Stimulated activated naive CD8-positive, alpha-beta T cell treated with anti-CD3 and anti-CD28 coated beads, Interleukin-15, amount 100 ng/mL, for 72 hours (primary cell): ENCODE results near the gene NALCN.

Source experiments
- ATAC-seq: fragments of 150-1000 bp; cut with Tn5 transposase; 2 replicates; pipeline ENCODE4 v1.10.0; 2021; ENCODE audit warnings: mild to moderate bottlenecking, moderate library complexity
- DNase-seq, 2 donors: peaks; one replicate each; pipeline ENCODE4 v3.0.0; 2021 to 2022
- H3K27ac Mint-ChIP-seq, 2 donors: one replicate each; pipeline ENCODE4 v1.8.0; 2022; ENCODE audit warnings: mild to moderate bottlenecking in 2 of 2, mixed read lengths in 2 of 2, moderate library complexity in 2 of 2
- H3K27me3 Mint-ChIP-seq: one replicate; pipeline ENCODE4 v1.8.0; 2022; ENCODE audit warnings: mixed read lengths
- H3K4me1 Mint-ChIP-seq: one replicate; pipeline ENCODE4 v1.8.0; 2022; ENCODE audit warnings: mild to moderate bottlenecking, mixed read lengths
- H3K4me3 Mint-ChIP-seq, 2 donors: one replicate each; pipeline ENCODE4 v1.8.0; 2022; ENCODE audit warnings: mild to moderate bottlenecking in 2 of 2, mixed read lengths in 2 of 2, moderate library complexity in 1 of 2
- H3K9me3 Mint-ChIP-seq, 2 donors: one replicate each; pipeline ENCODE4 v1.8.0; 2022; ENCODE audit warnings: mixed read lengths in 2 of 2

NALCN gene

DNA sequence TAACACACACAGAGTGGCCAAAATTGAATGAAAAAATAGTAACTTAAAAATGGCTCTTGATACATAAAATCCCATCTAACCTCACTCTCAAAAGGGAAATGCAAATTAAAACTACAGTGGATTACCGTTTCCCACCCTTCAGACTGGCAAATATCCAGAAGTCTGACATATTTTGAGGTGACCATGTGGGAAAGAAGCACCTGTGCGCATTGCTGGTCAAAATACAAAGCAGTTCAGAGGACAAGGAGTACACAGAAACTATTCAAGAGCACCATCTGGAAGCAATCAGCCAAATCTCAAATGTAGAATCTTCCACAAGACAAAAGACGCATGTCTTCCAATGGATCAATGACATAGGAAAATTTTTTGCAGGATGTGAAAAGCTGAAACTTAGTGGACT lies 23.2 kb downstream of the NALCN start:
- H3K27me3 Mint-ChIP-seq = no peaks in the 10 kb centered on the region
- DNase-seq (no peak), ATAC-seq (no peak)
- no peak overlapping the region for H3K4me3 Mint-ChIP-seq
- H3K27ac Mint-ChIP-seq = no peak overlapping the region
- H3K4me1 Mint-ChIP-seq = no peaks in the 10 kb centered on the region
- no peaks in the 10 kb centered on the region for H3K9me3 Mint-ChIP-seq

- no peaks in the 10 kb centered on the region for H3K27me3 Mint-ChIP-seq
- DNase-seq = no peak
Measured at GRCh38 chr13:101390461-101390860, 25.8 kb downstream of the NALCN start.

GRCh38 chr13:101384929-101385328 lies 31.4 kb downstream of the NALCN start:
- Mint-ChIP-seq H3K27me3 (no peaks in the 10 kb centered on the region), H3K4me1 (no peaks in the 10 kb centered on the region), H3K9me3 (no peaks in the 10 kb centered on the region), H3K27ac (no peak overlapping the region), H3K4me3 (no peak overlapping the region)
- DNase-seq (no peak), ATAC-seq (no peak)

More at GRCh38 chr13:101390461-101390860, 25.8 kb downstream of the NALCN start:
- Mint-ChIP-seq H3K4me1 (no peaks in the 10 kb centered on the region), H3K4me3 (no peak overlapping the region), H3K27ac (no peak overlapping the region), H3K9me3 (no peaks in the 10 kb centered on the region)
- ATAC-seq = no peak

- Mint-ChIP-seq H3K27ac (no peak overlapping the region), H3K9me3 (no peaks in the 10 kb centered on the region), H3K27me3 (no peaks in the 10 kb centered on the region), H3K4me1 (no peaks in the 10 kb centered on the region), H3K4me3 (no peak overlapping the region)
- no peak for DNase-seq
- no peak for ATAC-seq
Measured at GRCh38 chr13:101383595-101383994, 32.7 kb downstream of the NALCN start.

GRCh38 chr13:101382701-101383100 lies 33.6 kb downstream of the NALCN start:
- DNase-seq (no peak), ATAC-seq (no peak)
- H3K4me3 Mint-ChIP-seq = no peak overlapping the region
- no peaks in the 10 kb centered on the region for H3K27me3 Mint-ChIP-seq
- H3K27ac Mint-ChIP-seq = no peak overlapping the region
- H3K9me3 Mint-ChIP-seq = no peaks in the 10 kb centered on the region
- no peaks in the 10 kb centered on the region for H3K4me1 Mint-ChIP-seq

DNA sequence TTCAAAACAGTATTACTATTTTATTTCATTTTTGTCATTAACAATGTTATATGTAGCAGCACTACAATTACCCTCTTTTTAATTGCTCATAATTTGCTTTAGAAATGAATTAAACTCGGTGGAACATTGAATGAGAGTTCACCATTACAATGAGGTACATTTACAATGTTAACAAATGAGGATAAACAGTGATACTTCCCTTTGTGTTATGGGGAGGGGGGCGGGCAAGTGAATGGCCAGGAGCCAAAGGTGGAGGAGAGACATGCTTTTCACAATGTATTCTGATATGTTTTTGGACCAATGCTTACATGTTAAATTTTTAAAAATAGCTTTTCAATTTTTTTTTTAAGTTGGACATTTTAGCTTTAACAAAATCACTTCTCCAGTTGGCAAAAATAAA lies 34.2 kb downstream of the NALCN start:
- H3K4me3 Mint-ChIP-seq = no peak overlapping the region
- H3K27me3 Mint-ChIP-seq = no peaks in the 10 kb centered on the region
- H3K27ac Mint-ChIP-seq = no peak overlapping the region
- no peak for DNase-seq
- no peaks in the 10 kb centered on the region for H3K4me1 Mint-ChIP-seq
- H3K9me3 Mint-ChIP-seq = no peaks in the 10 kb centered on the region
- no peak for ATAC-seq

GRCh38 chr13:101360525-101360924 lies 55.8 kb downstream of the NALCN start:
- no peak for DNase-seq
- H3K9me3 Mint-ChIP-seq = peaks cover 0 to 7% of the 10 kb centered on the region in 2 donors
- peak overlapping the region in 1 of 2 donors; percentile 29 for H3K27ac Mint-ChIP-seq
- no peaks in the 10 kb centered on the region for H3K4me1 Mint-ChIP-seq
- H3K4me3 Mint-ChIP-seq = no peak overlapping the region
- no peaks in the 10 kb centered on the region for H3K27me3 Mint-ChIP-seq
- no peak for ATAC-seq

DNA sequence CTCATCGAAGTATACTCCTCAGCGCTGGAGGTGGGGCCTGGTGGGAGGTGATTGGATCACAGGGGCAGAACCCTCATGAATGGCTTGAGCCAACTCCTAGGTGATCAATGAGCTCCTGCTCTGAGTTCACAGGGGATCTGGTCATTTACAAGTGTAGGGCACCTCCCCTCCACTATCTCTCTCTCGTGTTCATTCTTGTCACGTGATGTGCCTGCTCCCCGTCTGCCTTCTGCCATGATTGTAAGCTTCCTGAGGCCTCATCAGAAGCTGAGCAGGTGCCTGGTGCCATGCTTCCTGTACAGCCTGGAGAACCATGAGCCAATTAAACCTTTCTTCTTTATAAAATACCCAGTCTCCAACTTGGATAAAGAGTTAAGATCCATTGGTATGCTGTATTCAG lies 61.4 kb downstream of the NALCN start:
- no peak for DNase-seq
- Mint-ChIP-seq H3K27ac (peak overlapping the region in 1 of 2 donors; percentile 43), H3K27me3 (no peaks in the 10 kb centered on the region), H3K4me3 (no peak overlapping the region), H3K9me3 (peaks cover 6 to 7% of the 10 kb centered on the region in 2 donors), H3K4me1 (no peaks in the 10 kb centered on the region)
- ATAC-seq = no peak

DNA sequence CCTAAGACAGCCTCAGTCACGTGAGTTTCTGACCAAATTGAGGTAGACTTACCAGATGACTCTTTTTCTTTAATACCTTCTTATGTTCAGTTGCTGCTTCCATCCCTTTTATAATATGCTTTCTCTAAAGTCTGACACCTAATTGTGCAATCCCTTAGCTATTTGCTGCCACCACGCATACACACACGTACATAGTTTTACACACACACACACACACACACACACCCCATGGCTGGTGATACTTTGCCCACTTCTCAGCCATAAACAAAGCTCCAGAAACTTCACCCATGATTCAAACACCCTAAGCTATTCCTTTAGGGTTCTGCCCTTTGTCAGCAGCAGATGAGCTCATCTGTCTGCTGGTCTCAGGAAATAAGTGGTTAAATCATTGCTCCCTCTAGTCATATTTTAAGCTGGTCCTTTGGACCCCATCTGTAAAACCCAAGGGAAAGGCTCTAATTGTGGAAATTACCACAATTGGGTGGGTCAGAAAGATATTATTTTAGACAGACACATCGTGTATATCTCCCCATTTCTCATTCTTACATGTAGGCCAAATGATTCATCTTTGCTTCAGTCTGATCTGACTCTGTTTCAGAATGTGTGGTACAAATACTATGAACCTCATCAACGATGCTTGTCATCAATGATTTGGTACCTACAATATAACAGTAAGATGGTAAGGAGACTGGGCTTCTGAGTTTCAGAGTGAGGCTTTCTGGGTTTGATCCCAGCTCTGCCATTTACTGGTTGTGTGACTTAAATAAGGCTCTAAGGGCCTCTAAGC lies 69.2 kb downstream of the NALCN start:
- no peak for ATAC-seq
- H3K4me3 Mint-ChIP-seq = no peak overlapping the region
- H3K4me1 Mint-ChIP-seq = no peaks in the 10 kb centered on the region
- no peak overlapping the region for H3K27ac Mint-ChIP-seq
- no peaks in the 10 kb centered on the region for H3K27me3 Mint-ChIP-seq
- peaks cover 0 to 5% of the 10 kb centered on the region in 2 donors for H3K9me3 Mint-ChIP-seq
- DNase-seq = no peak

- H3K27me3 Mint-ChIP-seq = no peaks in the 10 kb centered on the region
- peaks cover 0 to 7% of the 10 kb centered on the region in 2 donors for H3K9me3 Mint-ChIP-seq
- no peak overlapping the region for H3K27ac Mint-ChIP-seq
- no peaks in the 10 kb centered on the region for H3K4me1 Mint-ChIP-seq
- H3K4me3 Mint-ChIP-seq = no peak overlapping the region
- DNase-seq (no peak), ATAC-seq (no peak)
Measured at GRCh38 chr13:101346161-101346560, 70.1 kb downstream of the NALCN start.

GRCh38 chr13:101343128-101343787 lies 73.0 kb downstream of the NALCN start:
- ATAC-seq = no peak
- Mint-ChIP-seq H3K9me3 (peaks cover 9 to 12% of the 10 kb centered on the region in 2 donors), H3K27ac (no peak overlapping the region), H3K27me3 (peaks cover 8% of the 10 kb centered on the region), H3K4me1 (no peaks in the 10 kb centered on the region), H3K4me3 (no peak overlapping the region)
- no peak for DNase-seq

- no peak overlapping the region for H3K27ac Mint-ChIP-seq
- no peaks in the 10 kb centered on the region for H3K4me1 Mint-ChIP-seq
- peaks cover 8% of the 10 kb centered on the region for H3K27me3 Mint-ChIP-seq
- no peak overlapping the region for H3K4me3 Mint-ChIP-seq
- ATAC-seq (no peak), DNase-seq (no peak)
- peaks cover 9 to 12% of the 10 kb centered on the region in 2 donors for H3K9me3 Mint-ChIP-seq
Measured at GRCh38 chr13:101341464-101341863, 74.8 kb downstream of the NALCN start.

- Mint-ChIP-seq H3K9me3 (peaks cover 9 to 12% of the 10 kb centered on the region in 2 donors), H3K27me3 (peaks cover 8% of the 10 kb centered on the region)
- no peak for ATAC-seq
Measured at GRCh38 chr13:101339202-101339601, 77.1 kb downstream of the NALCN start.

DNA sequence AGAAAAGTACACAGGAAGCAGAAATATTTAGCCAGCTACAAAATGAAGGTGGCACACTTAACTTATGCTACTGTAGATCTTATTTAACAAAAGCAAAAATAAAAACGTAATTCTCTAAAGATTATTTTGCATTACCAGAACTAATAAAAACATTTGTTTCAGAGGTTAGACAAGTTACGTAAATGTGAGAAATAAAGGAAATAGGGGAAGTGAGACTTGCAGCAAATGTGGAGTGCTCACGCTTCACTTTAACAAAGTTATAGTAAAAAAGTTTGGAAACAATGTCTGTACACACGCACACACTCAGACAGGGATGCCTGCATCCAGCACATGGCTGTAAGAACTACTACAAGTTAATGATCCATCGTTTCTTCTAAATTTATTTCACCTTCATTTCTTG lies 83.7 kb downstream of the NALCN start:
- ATAC-seq = no peak
- no peak overlapping the region for H3K27ac Mint-ChIP-seq
- no peak for DNase-seq
- H3K9me3 Mint-ChIP-seq = no peaks in the 10 kb centered on the region
- H3K4me1 Mint-ChIP-seq = no peaks in the 10 kb centered on the region
- no peak overlapping the region for H3K4me3 Mint-ChIP-seq
- H3K27me3 Mint-ChIP-seq = peaks cover 8% of the 10 kb centered on the region

More at GRCh38 chr13:101339202-101339601, 77.1 kb downstream of the NALCN start:
- no peak for DNase-seq
- H3K4me3 Mint-ChIP-seq = no peak overlapping the region
- H3K4me1 Mint-ChIP-seq = no peaks in the 10 kb centered on the region
- H3K27ac Mint-ChIP-seq = no peak overlapping the region

DNA sequence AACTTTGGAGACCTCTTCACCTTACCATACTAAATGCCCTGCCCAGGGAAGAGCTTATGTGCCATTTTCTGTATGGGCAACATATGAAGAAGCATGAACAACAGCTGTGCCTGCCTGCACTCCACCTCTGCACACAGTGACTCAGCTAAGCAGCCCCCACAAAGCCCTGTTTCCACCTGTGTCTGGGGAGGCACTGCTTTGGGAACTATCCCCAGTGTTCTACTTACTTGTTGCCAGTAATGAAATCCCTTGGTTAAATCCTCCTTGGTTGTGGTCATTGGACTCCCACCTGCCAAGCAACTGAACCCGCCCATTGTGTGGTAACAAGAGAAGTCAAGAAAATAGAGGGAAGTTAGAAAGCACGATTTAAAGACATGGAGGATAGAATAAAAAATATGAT lies 84.6 kb downstream of the NALCN start:
- Mint-ChIP-seq H3K27me3 (peaks cover 11% of the 10 kb centered on the region), H3K9me3 (no peaks in the 10 kb centered on the region), H3K4me1 (no peaks in the 10 kb centered on the region), H3K4me3 (no peak overlapping the region), H3K27ac (peak overlapping the region in 1 of 2 donors; percentile 74)
- ATAC-seq (no peak), DNase-seq (no peak)

- H3K4me1 Mint-ChIP-seq = no peaks in the 10 kb centered on the region
- DNase-seq = no peak
- H3K27me3 Mint-ChIP-seq = peaks cover 15% of the 10 kb centered on the region
- H3K9me3 Mint-ChIP-seq = no peaks in the 10 kb centered on the region
- no peak overlapping the region for H3K27ac Mint-ChIP-seq
- no peak for ATAC-seq
- no peak overlapping the region for H3K4me3 Mint-ChIP-seq
Measured at GRCh38 chr13:101327871-101328270, 88.4 kb downstream of the NALCN start.
